GM18951 (cell line): ENCODE data around the gene GCSAM.
"Not testable (repeated sequence)": the region's sequence is repeated elsewhere in the genome, so short reads cannot be mapped to it uniquely, and the experiment has no call there.

ENCODE experiments used
- POLR2A ChIP-seq: IDR thresholded peaks from 4 replicates; pipeline ENCODE4 v1.6.1; 2011; ENCODE audit warnings: mild to moderate bottlenecking; ENCODE audit not compliant: insufficient read length, insufficient read depth; ENCODE audit errors: extremely low read depth
- in situ Hi-C: fragments of 300-500 bp; cut with MboI; formaldehyde crosslinking; loops from one replicate; pipeline ENCODE4 v1.12.0; 2022; ENCODE audit warnings: low sequenced_read_pairs, mixed read lengths, inconsistent platforms; ENCODE audit not compliant: unreplicated experiment

The GCSAM gene

DNA sequence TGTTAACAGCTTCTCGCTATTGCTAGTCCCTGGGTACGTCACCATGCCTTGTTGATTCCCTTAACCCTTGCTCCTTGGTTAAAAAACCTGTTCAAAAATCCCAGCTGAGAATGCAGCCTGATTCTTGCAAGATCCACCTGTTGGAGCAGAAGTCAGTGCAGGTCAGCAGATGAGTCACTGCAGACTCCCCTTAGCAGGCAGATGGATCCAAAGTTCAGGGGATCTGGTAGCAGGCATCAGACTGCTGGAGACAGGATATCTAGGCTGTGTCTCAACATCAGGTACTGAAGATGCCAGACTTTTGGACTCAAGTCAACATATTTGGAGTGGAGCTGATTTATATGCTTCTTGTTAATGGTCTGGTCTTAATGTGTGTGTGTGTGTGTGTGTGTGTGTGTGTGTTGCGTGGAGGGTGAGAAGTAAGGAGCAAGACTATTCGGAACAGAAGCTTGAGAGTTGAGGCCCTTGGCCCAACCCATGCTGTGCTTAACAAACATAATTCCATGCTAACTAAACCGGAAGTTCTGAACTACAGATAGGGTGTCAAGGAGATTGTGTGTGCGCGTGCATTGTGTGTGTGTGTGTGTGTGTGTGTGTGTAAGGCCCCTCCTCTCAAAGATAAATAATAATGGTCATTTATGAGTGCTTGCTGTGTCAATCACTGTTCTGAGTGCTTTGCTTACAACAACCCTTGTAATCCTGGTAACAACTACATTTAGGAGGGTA is 47.9 kb downstream of the GCSAM start:
- in situ Hi-C loops = no loop called here
- no peak for TF ChIP-seq POLR2A

DNA sequence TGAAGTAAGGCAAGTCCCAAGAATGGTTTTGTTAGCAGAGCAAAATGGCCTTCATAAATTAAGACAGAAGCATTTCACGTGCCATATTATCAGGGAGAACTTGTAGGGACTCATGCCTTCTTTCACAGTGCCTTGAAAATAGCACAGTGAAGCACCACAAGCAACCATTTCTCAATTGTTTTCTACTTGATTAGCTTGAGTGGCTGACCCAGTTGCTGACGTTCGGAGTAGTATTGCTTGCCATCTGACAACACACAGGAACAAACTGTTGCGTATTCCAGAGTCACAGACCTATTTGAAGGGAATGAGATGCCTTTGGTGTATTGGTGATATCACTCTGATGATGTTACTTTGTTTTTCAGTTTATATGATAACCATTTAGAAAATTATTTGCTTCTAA is 49.8 kb downstream of the GCSAM start:
- in situ Hi-C loops = no loop called here
- no peak for TF ChIP-seq POLR2A

DNA sequence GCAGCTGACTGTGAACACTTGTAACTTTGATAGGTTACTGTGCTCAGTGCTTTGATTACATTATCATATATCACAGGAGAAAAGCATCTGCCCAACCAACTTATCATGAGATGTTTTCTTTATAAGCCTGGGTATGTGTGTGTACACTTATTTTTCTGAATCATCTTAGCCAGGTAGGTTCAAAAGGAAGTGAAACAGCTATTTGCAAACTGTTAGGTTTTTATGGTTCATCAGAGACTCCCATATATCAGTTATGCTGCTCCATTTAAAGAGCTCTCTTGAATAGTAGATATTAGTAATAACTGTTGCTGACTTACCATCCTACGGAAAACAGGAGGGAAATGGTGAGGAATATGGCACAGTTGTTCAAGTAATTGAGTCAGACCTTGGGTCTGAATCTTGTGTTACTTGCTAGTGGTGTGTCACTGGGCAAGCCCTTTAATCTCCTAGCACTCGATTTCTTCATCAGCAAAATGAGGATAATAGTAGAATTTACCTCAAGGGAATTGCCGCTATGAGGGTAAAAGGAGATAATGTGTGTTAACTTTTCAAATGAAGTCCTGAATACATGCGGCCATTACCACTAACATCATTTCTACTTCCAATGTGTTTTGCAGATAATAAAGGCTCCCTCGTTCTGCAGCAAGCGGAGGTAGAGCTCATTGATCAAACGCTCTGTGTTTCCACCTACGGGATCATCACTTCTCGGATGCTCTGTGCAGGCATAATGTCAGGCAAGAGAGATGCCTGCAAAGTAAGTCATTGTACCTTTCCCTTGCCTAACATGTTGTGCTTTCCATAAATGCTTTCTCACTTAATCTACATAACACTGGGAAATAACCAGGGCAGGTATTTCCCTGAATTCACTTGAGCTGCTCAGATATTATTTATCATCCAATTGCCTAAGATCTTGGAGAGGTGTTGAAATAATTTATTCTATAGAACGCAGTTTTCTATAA is 54.6 kb downstream of the GCSAM start:
- TF ChIP-seq POLR2A = no peak
- in situ Hi-C loops = no loop called here

DNA sequence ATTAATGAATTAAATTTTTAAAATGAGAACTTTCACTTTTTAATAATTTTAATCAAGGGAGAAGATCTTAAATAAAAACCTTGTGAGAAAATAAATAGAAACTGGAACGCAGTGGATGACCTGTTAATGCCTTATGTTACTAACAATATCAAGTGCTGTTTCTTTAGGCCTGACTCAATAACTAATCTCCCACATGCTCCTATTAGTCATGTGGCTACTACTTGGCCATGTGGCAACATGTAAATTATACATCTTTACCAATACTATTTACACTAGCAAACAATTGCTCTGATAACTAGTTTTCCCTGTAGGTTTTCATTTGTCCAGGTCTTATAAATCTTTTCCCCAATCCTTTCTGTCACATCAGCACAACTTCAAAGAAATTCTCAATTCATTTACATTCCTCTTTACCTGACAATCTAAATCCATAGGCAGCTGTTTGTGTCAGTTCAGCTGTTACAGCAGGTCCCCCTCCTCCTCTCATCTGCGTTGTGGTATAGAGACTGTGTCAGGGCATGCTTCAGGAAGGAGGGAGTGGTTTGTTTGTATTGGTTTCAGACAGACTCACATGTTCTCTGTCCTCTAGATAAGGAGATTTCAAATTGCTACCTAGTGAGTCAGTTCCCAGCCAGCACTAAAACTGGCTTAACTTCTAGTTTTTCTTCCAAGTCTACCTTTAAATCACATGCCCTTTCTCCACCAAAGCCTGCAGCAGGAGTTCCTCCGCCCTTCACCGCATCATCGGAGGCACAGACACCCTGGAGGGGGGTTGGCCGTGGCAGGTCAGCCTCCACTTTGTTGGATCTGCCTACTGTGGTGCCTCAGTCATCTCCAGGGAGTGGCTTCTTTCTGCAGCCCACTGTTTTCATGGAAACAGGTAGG is 58.2 kb downstream of the GCSAM start:
- in situ Hi-C loops = no loop called here
- no peak for TF ChIP-seq POLR2A

DNA sequence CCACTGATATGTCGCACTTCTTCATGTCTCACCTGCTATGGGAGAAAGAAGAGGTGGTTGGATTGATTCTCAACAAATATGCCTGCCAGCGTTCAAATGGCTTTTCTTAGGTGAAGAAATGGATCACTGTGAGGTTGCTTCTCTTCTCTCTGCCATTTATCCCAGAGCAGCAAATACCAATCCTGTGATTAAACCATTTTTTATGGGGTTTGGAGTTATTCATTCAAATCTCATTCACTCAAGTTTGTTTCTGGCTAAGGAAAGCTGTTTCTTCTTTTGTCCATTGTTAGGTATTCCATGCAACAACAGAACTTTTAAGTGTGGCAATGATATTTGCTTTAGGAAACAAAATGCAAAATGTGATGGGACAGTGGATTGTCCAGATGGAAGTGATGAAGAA is 59.0 kb downstream of the GCSAM start:
- TF ChIP-seq POLR2A = no peak
- in situ Hi-C loops = no loop called here

DNA sequence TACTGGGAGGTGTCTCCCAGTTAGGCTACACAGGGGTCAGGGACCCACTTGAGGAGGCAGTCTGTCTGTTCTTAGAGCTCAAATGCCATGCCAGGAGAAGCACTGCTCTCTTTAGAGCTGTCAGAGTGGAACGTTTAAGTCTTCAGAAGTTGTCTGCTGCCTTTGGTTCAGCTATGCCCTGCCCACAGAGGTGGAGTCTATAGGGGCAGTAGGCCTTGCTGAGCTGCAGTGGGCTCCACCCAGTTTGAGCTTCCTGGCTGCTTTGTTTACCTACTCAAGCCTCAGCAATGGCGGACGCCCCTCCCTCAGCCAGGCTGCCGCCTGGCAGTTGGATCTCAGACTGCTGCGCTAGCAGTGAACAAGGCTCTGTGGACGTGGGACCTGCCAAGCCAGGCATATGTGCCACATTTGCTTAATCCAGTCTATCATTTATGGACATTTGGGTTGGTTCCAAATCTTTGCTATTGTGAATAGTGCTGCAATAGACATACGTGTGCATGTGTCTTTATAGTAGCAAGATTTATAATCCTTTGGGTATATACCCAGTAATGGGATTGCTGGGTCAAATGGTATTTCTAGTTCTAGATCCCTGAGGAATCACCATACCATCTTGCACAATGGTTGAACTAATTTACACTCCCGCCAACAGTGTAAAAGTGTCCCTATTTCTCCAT is 60.5 kb downstream of the GCSAM start:
- in situ Hi-C loops = not testable (repeated sequence)
